Vagina (tissue), 2 donors: ENCODE results near the gene PCNX2.

Experiments used
- POLR2A ChIP-seq, 2 donors: fragments of 450-650 bp; IDR thresholded peaks; one replicate each; pipeline ENCODE4 v1.6.1; 2017; ENCODE audit warnings: antibody characterized with exemption in 2 of 2, mild to moderate bottlenecking in 2 of 2, moderate library complexity in 2 of 2
- POLR2AphosphoS5 ChIP-seq, 2 donors: sonication (generic); formaldehyde crosslinking; IDR thresholded peaks; one replicate each; pipeline ENCODE4 v1.9.0; 2017; ENCODE audit warnings: antibody characterized with exemption in 2 of 2, mild to moderate bottlenecking in 2 of 2, low read depth in 1 of 2; ENCODE audit not compliant: insufficient read depth in 1 of 2
- TF ChIP-seq, protein P1 (sequence below), 3 experiments: fragments of 450-650 bp in 2 of 3; fragments of 200-600 bp in 1 of 3; sonication (generic) in 1 of 3; IDR thresholded peaks; one replicate each; pipeline ENCODE4 v1.5.1; 2017 to 2019; ENCODE audit warnings: antibody characterized with exemption in 3 of 3, mild to moderate bottlenecking in 2 of 3, moderate library complexity in 2 of 3

DNA sequence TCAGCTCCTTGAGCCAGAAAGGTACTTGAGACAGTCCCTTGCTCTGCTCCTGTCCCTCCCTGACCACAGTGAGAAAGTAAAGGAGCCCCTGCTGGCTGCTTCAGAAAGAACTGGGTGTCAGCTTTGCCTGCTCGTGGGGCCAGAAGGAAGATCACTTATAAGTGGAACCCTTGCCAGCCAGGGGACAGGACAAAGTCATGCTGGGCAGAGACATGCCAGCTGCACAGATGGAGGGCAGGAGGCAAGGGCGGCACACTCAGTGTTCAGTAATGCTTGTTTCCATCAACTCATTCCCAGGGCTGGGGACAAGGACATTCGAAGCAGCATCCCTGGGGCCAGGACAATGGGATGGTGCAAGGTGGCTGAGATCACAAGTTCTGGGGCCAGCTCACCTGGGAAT, 303.3 kb downstream of the PCNX2 start:
- no peak for TF ChIP-seq POLR2AphosphoS5 (IDR thresholded peaks at IDR 0.05; ENCODE audit: insufficient read depth in 1 of 2, low read depth in 1 of 2)
- TF ChIP-seq, protein P1, sequence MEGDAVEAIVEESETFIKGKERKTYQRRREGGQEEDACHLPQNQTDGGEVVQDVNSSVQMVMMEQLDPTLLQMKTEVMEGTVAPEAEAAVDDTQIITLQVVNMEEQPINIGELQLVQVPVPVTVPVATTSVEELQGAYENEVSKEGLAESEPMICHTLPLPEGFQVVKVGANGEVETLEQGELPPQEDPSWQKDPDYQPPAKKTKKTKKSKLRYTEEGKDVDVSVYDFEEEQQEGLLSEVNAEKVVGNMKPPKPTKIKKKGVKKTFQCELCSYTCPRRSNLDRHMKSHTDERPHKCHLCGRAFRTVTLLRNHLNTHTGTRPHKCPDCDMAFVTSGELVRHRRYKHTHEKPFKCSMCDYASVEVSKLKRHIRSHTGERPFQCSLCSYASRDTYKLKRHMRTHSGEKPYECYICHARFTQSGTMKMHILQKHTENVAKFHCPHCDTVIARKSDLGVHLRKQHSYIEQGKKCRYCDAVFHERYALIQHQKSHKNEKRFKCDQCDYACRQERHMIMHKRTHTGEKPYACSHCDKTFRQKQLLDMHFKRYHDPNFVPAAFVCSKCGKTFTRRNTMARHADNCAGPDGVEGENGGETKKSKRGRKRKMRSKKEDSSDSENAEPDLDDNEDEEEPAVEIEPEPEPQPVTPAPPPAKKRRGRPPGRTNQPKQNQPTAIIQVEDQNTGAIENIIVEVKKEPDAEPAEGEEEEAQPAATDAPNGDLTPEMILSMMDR (IDR thresholded peaks at IDR 0.05) = no peak
- no peak for TF ChIP-seq POLR2A (IDR thresholded peaks at IDR 0.05)
